PFSK-1 (cell line): ENCODE results near the gene ALDH9A1.

Experiments
- FOXP2 ChIP-seq: optimal IDR thresholded peaks from 2 replicates; pipeline ENCODE3; 2011; ENCODE audit warnings: borderline replicate concordance, control low read depth, inconsistent platforms; ENCODE audit not compliant: insufficient read depth; ENCODE audit errors: extremely low read length, extremely low read depth
- SIN3A ChIP-seq: IDR thresholded peaks from 2 replicates; pipeline ENCODE4 v1.6.1; 2012; ENCODE audit warnings: mild to moderate bottlenecking, low read length, moderate library complexity, borderline replicate concordance; ENCODE audit not compliant: insufficient read depth
- TF ChIP-seq, protein P1 (sequence below), 2 experiments: IDR thresholded peaks; 2 replicates each; pipeline versions ENCODE4 v1.6.1 to v1.8.0; 2011 to 2012; ENCODE audit warnings: low read depth in 2 of 2, low read length in 2 of 2, control low read depth in 1 of 2, inconsistent platforms in 1 of 2, mild to moderate bottlenecking in 1 of 2, moderate library complexity in 1 of 2; ENCODE audit not compliant: insufficient read depth in 1 of 2

GRCh38 chr1:165707984-165708706 lies 9.8 kb upstream of the ALDH9A1 start:
- TF ChIP-seq, protein P1, sequence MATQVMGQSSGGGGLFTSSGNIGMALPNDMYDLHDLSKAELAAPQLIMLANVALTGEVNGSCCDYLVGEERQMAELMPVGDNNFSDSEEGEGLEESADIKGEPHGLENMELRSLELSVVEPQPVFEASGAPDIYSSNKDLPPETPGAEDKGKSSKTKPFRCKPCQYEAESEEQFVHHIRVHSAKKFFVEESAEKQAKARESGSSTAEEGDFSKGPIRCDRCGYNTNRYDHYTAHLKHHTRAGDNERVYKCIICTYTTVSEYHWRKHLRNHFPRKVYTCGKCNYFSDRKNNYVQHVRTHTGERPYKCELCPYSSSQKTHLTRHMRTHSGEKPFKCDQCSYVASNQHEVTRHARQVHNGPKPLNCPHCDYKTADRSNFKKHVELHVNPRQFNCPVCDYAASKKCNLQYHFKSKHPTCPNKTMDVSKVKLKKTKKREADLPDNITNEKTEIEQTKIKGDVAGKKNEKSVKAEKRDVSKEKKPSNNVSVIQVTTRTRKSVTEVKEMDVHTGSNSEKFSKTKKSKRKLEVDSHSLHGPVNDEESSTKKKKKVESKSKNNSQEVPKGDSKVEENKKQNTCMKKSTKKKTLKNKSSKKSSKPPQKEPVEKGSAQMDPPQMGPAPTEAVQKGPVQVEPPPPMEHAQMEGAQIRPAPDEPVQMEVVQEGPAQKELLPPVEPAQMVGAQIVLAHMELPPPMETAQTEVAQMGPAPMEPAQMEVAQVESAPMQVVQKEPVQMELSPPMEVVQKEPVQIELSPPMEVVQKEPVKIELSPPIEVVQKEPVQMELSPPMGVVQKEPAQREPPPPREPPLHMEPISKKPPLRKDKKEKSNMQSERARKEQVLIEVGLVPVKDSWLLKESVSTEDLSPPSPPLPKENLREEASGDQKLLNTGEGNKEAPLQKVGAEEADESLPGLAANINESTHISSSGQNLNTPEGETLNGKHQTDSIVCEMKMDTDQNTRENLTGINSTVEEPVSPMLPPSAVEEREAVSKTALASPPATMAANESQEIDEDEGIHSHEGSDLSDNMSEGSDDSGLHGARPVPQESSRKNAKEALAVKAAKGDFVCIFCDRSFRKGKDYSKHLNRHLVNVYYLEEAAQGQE (IDR thresholded peaks at IDR 0.05; ENCODE audit: insufficient read depth in 1 of 2, low read depth in 2 of 2, low read length in 2 of 2), result no peak
- no peak for TF ChIP-seq FOXP2
- no peak for TF ChIP-seq SIN3A
